Forelimb muscle (tissue), 1 donor: Measurements from ENCODE around the gene SBK3. TPM values are rescaled to one million over a fixed set of nuclear protein-coding genes. Genes with fewer than 3 reads are reported as not detected.
"Not testable (repeated sequence)": the region's sequence is repeated elsewhere in the genome, so short reads cannot be mapped to it uniquely, and the experiment has no call there.

Experiments
- DNase-seq: peaks from one replicate; pipeline ENCODE4 v3.0.0-alpha.2; 2013; ENCODE audit warnings: low read depth
- polyA plus RNA-seq: library from polyadenylated mRNA; unstranded; fragments of 120-200 nt; gene quantifications from one replicate; pipeline ENCODE4 v1.2.1, GENCODE V29; 2013; ENCODE audit not compliant: insufficient read length

Gene SBK3, protein sequence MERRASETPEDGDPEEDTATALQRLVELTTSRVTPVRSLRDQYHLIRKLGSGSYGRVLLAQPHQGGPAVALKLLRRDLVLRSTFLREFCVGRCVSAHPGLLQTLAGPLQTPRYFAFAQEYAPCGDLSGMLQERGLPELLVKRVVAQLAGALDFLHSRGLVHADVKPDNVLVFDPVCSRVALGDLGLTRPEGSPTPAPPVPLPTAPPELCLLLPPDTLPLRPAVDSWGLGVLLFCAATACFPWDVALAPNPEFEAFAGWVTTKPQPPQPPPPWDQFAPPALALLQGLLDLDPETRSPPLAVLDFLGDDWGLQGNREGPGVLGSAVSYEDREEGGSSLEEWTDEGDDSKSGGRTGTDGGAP
- polyA plus RNA-seq = not detected

DNA sequence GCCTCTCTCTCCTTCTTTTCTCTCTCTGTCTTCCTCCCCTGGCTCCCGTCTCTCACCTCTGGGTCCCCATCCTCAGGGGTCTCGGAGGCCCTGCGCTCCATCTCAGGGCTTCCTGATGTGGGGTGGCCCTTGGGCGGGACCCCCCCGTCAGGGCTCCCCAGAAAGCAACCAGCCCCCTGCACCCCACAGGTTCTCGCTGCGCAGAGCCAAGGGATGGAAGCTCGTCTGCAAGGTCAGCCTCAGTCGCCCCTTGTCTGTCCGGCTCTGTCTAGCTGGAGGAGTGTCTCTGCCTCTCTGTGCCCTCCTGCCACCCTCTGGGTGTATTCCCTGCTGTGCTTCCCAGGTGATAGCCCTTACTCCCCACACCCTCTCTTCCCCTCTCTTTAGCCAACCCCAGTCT lies at the start of gene SBK3:
Gene SBK3, minus strand, starts transcription at position 101 of the 400 bp plus-strand sequence. Its CDS starts 0 bp downstream, at position 101.
- no peak for DNase-seq

DNA sequence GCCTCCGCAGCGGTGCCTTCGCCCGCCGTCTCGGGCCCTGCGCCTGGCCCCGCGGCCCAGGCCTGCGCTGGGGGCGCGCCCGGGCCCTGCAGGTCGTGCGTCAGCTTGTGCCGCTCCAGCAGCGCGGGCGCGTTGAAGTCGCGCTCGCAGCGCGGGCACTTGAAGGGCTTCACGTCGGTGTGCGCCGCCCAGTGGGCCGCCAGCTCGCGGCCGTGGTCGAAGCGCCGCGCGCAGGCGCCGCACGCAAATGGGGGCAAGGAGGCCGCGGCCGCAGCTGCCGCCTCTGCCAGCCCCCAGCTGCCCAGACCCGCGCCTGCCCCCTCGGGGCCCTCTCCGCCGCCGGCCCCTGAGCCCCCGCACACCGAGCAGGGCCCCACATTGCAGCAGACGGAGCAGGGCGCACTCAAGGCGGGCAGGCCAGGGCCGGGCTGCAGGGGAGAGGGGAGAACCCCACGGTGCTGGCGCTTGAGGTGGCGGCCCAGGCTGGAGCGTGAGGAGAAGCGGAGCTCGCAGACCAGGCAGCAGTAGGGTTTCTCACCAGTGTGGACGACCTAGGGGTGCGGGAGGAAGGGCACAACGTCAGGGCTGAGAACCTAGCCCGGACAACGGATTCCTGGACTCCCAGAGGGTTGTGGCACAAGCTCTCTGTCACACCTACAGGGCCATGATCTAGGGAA lies 47.9 kb upstream of the SBK3 start:
- DNase-seq = no peak

DNA sequence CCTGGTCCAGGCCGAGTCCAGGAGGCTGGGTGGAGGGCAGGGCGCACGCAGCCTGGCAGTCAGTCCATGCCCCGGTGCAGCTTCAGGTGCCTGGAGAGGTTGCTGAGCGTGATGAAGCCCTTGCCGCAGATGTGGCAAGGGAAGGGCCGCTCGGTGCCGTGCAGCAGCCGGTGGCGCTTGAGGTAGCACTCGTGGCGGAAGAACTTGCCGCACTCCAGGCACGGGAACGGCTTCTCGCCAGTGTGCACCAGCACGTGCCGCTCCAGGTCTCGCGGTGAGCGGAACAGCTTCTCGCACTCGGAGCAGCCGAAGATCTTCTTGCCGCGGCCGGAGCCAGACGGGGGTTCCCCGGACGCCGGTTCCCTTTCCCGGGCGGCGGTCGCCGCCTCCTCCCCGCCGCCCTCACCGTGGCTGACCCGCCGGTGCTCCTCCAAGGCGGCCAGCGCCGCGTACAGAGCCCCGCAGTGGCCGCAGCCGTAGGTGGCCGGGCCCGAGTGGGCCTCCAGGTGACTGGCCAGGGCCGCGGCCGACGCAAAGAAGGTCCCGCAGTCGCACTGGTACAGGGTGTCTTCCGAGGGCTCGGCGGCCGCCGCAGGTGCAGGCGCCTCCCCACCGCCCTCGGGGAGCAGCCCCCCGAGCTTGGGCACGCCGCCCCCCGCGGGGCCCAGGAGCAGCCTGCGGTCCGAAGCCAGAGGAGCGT lies 47.2 kb upstream of the SBK3 start:
- DNase-seq = no peak

DNA sequence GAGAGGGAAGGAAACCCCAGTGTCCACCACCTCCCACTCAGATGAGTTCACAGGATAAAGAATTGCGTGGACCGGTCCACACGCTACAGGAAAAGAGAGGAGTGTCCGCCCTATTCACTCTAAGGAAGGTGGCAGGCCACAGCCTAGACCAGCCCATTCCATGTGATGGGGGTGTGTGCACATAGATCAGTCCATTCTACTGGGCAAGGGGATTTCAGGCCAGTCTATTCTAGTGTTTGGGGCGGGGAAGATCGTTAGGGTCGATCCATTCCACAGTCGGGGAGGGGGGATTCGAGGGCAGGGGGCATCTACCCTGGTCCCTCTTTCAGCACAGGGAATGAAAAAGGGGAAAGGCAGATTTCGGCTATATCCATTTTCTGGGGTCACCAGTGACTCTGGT lies 46.2 kb upstream of the SBK3 start:
- no peak for DNase-seq

DNA sequence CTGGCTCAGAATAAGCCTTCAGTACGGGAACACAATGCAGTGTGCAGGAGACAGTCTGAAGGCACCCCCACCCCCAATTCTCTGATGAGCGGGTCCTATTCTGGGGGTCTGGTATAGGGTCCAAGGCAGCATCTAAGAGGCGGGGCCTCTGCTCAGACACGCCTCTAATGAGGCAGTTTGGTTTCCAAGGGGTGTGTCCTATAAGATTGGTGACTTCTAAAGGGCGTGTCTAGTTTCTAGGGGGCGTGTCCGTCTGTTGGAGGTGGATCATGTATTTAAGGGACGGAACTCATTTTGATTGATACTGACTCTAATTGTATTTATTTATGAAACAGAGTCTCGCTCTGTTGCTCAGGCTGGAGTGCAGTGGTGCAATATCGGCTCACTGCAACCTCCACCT lies 45.3 kb upstream of the SBK3 start:
- no peak for DNase-seq

DNA sequence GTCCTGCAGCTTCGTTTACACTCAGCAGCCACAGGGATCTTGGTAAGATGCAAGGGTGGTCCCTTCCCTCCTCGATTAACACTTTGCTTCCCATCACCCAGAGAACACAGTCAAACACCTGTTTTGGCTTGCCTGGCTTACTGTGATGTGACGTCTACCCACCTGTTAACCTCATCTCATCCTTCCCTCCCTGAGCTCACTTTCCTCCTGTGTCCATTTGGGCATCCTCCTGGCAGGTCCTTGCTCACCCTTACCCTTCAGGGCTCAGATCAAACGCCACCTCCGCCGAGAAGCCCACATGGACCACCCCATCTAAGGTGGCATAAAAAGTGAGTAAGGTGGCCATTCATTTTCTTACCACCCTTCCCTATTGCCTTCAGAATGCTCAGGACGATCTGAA lies 44.8 kb upstream of the SBK3 start:
- no peak for DNase-seq

DNA sequence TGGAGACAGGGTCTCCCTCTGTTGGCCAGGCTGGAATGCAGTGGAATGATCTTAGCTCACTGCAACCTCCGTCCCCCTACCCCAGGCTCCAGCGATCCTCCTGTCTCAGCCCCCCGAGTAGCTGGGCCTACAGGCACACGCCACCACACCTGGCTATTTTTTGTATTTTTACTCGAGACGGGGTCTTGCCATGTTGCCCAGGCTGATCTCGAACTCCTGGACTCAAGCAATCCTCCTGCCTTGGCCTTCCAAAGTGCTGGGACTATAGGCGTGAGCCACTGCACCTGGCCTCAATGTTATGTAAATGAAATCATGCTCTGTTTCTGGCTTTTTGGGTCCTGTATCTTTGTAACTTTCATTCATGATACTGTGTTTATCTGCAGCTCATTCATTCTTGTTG lies 43.4 kb upstream of the SBK3 start:
- DNase-seq = no peak

DNA sequence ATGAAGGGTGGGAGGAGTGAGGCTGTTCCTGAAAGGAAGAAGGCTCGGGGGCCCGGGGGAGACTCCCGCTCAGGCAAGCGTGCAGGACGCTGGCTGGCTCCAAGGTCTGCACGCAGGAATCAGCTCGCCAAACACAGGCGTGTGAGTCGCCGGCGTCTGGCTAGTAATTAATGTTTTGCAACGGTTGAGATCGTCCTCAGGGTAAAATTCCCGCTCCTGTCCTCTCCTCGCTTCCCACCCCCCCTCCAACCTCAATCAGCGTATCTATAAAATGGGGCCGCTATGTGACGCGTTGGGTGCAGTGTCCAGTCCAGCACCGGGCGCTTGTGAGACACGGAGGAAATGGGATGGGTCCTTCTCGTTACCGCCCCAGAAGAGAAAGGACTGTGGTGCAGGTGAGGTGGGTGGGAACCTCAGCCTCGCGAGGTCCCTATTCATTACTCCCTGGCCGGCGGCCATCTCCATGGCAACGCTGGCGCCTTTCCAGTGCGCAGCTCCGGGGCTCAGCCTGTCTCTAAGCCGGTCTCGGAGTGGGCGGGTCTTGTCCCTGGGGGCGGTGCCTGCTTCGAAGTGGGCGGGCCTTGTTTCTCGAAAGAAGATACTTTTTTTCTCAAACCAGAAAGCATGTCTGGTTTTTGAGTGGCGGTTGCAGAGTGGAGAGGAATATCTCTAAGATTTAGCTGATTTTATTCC lies 41.8 kb upstream of the SBK3 start:
- no peak for DNase-seq

DNA sequence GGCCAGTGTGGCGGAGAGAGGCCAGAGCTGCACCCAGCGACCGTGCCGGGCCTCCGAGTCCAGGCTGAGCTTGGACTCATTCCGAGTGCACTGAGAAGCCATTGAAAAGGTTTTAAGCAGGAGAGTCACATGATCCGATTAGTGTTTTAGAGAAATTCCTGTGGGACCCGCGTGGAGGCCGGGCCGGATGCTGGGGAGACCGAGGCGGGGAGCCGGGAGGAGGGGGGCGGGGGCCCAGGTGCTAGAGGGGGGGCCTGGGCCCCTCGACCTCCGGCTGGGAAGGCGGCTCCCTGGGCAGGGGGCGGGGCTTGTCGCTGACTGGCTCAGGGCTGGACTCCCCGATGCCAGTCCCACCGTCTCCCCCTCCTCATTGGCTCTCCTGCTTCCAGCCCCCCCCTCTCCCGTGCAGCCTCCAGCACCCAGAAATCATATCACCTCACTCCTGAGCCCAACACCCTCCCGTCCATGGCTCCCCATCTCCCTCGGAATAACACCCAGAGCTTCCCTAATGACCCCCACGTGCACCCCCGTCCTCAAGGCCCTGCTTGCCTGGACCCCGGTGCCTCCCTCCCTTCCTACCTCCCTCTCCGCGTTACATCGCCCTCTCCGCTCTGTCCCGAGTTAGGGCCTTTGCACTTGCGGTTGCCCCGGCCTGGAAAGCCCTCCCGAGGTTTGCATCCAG lies 40.5 kb upstream of the SBK3 start:
- DNase-seq = no peak

DNA sequence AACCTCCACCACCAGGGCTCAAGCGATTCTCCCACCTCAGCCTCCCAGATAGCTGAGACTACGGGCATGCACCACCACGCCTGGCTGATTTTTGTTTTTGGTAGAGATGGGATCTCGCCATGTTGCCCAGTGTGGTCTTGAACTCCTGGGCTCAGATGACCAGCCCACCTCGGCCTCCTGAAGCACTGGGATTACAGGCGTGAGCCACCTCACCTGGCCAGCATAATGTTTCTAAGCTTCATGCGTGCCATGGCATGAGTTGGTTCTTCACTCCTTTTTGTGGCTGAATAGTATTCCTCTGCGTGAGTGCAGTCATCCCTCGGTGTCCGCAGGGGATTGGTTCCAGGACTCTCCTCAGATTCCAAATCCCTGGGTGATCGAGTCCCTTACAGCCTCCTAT lies 39.5 kb upstream of the SBK3 start:
- no peak for DNase-seq

DNA sequence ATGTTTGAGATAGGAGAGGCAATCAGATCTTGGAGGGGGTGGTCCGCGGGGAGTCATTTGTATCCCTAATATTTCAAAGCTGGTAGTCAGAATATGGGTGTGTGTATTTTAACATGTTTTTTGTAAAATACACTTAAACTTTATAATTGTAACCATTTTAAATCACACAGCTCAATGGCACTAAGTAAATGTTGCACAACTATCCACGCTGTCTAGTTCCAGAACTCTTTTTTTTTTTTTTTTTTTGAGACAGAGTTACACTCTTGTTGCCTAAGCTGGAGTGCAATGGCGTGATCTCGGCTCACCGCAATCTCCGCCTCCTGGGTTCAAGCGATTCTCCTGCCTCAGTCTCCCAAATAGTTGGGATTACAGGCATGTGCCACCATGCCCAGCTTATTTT lies 38.6 kb upstream of the SBK3 start:
- DNase-seq = not testable (repeated sequence)

DNA sequence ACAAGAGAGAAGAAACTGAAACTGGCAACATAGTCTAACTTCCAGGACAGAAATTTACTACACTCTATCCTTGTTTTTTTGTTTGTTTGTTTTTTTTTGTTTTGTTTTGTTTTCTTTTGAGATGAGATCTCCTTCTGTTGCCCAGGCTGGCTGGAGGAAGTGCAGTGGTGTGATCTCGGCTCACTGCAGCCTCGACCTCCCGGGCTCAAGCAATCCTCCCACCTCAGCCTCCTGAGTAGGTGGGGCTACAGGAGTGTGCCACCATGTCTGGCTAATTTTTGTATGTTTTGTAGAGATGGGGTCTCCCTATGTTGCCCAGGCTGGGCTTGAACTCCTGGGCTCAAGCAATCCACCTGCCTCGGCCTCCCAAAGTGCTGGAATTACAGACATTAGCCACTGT lies 36.9 kb upstream of the SBK3 start:
- not testable (repeated sequence) for DNase-seq

DNA sequence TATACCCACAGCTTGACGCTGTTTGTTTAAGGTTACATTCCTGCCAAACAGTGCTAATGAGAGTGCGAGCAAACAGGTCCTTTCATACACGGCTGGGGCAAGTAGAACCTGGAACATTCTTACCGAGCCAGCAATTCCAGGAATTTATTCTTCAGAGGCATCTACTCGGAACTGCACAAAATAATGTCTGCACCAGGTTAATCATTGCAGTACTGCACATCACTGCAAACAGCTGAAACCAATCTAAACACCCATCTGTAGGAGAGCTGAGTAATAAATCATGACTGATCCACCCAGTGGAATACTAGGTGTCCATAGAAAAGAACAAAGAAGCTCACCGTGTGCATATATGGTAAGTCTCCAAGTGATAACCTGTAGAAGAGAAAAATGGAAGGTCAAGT lies 36.5 kb upstream of the SBK3 start:
- no peak for DNase-seq

DNA sequence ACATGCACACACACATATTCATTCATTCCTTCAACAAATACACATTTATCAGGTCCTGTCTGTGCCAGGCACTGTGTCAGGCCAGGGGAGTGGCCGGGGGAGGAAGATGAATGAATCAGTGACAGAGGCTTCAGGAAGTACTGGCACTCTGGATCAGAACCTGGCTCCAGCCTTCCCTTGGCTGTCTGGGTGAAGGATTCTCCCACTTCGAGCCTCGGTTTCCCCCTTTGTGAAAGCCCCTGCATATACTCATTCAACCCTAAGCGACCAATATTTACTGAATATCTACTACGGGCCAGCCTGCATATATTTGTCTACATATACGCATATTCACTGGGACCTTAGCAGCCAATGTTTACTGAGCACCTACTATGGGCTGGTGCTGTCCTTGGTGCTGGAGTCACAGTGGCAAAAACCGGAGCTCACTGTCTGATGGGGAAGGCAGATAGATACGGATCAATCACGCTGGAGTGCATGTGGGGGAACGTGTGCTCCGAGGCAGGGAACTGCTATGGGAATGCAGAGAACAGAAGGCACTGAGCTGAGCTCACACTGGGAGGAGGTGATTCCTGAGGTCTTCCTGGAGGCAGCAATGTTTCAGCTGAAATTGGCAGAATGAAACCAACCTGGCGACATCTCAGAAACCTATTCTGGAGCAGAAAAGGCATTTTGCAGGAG lies 35.9 kb upstream of the SBK3 start:
- no peak for DNase-seq

DNA sequence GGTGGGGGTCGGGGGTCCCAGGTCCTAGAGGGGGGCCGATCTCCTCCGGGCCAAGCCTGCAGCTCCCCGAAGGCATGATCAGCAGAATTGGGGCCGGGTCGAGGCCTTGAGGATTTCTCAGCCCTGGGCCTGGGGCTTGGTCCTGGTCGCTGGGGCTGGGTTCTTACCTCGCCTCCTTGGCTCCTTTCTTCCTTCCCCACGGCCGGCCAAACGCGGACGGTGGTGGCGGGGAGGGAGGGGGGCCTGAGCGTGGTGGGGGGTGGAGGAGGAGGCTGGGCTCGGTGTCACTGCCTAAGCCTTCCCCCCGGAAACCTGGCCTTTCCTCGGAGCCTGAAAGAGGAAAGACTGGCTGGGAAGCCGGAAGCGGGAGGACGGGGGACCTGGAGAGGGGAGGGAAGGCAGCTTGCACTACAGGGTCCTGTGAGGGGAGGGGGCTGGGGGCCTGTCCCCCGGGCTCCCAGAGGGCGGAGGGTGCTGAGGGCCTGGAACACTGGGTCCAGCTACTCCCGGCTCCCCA lies 35.3 kb upstream of the SBK3 start, which contains the start of gene ZNF579:
Gene ZNF579, minus strand, starts transcription at position 221 of the 517 bp plus-strand sequence. CDS start 1,209 bp downstream, outside the sequence.
- no peak for DNase-seq

DNA sequence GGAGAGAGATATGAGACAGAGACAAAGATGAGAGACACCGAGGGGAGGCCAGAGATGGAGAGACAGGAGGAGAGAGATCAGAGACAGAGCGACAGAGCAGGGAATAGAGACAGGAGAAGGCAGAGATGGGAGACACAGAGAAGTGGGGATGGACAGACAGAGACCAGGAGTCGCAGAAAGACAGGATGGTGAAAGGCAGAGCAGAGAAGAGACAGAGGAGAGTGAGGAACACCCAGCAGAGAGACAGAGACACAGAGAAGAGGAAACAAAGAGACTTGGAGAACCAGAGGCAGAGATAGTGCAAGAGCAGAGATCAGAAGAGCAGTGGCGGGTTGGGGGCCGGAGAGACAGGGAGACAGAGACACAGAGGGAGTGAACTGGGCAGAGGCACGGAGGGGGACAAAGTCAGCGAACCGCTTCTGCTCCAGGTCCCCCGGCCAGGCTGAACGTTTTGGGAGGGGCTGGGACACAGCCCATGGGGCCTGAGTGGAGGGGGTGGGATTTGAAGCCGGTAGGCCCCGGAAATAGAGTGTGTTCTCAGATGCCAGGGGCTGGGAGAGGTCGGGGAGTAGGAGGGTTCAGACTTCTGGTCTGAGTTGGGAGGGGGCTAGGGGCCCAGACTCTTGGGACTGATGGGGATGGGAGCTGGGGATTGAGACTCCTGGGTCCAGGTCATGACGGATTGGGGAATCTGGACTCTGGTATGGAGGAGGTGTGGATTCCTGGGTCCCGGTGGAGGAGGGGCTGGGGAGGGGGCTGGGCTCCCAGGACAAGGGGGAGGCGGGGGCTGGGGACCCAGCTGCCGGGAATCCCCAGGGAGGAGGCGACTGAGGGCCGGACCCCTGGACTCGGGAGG lies 34.7 kb upstream of the SBK3 start:
- DNase-seq = no peak

DNA sequence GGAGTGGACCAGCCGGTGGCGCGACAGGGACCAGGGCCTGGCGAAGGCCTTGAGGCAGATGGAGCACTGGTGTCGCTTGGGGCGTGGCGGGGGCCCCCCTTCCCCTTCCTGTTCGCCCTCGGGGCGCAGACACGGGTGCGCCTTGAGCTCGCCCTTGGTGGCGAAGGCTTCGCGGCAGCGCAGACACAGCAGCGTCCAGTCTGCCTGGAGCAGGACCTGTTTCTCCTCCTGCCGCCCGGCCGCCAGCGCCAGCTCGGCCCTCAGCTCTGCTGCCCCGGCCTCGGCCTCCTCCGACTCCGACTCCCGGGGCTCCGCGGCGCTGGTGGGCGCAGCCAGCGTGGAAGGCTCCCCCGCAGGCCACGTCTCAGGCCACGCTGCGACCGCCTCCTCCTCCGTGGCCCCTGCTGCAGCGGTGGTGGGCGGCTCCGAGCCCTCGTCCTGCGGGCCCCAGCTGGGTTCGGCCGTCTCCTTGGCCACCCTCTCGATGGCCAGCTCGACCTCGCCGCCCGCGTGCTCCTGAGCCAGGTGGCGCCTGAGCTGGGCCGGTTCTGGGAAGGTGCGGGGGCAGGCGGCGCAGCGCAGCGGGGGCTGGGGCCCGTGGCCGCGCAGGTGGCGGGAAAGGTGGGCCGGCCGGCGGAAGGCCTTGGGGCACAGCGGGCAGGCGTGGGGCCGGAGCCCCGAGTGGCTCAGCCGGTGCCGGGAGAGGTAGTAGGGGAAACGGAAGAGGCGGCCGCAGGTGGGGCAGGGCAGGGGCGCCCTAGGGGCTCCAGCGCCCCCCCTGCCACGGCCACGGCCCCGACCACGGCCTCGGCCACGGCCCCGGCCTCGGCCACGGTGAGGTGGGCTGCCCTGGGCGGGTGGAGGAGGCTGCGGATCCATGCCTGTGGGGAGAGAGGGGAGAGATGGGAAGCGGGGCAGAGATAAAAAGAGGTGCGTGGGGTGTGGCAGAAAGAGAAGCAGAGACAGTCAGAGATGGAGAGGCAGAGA lies 33.7 kb upstream of the SBK3 start:
- no peak for DNase-seq

DNA sequence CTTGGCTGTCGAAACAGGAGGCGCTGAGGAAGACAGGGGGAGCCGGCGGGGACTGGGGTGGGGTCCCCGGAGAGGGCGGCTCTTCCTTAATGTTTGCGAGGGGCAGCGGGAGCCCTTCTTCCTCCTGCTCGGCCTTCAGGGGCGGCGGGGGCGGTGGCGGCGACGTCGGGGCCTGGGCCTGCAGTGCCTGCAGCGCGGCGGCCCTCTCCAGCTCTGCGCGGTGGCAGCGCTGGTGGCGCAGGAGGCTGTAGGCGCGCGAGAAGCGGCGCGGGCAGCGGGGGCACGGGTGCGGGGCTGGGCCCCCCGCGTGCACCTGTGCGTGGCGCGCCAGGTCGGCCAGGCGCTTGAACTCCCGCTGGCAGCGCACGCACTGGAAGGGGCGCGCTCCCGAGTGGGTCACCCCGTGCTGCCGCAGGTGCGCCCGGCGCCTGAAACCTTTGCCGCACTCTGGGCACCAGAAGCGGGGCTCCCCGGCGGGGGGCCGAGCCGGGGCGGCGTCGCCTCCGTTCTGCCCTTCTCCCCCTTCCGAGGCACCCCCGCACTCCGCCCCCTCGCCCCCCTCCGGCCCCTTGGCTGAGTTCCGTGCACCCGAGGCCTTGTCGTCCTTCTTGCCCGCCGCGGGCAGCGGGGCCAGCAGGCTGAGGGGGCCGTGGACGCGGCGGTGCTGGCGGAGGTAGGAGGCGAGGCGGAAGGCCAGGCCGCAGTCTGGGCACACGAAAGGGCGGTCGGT lies 32.9 kb upstream of the SBK3 start:
- DNase-seq = no peak
